Stimulated activated CD8-positive, alpha-beta memory T cell treated with anti-CD3 and anti-CD28 coated beads, Interleukin-12 subunit alpha, Interleukin-12 subunit beta, amount 100 ng/mL, for 4 hours (primary cell): ENCODE results near the gene KLRD1.
"Not testable (repeated sequence)": the region's sequence is repeated elsewhere in the genome, so short reads cannot be mapped to it uniquely, and the experiment has no call there.

ENCODE experiments used
- DNase-seq: peaks from one replicate; pipeline ENCODE4 v3.0.0-alpha.2; 2020; ENCODE audit warnings: low read depth

Gene KLRD1, protein sequence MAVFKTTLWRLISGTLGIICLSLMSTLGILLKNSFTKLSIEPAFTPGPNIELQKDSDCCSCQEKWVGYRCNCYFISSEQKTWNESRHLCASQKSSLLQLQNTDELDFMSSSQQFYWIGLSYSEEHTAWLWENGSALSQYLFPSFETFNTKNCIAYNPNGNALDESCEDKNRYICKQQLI

DNA sequence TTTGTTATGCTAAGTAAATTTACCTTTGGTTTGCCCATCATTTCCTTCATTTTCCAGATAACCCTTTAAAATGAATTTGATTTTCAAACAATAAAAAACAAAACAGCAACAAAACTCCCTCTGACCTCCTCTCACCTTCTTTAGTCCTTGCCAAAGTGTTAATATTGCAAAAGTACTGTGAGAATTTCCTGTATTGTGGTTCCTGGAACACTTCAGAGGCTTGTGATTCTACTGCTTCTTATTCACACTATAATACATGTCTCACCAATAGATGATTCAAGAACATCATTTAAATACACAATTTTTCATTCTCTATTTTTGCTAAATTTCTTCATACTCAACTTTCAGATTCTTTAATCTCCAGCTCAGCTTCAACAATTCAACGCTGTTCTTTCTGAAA, at the start of gene KLRD1:
KLRD1 (plus strand) TSS at position 241 of the 400 bp plus-strand sequence. CDS start 208 bp downstream, outside the sequence.
- DNase-seq, result no peak

DNA sequence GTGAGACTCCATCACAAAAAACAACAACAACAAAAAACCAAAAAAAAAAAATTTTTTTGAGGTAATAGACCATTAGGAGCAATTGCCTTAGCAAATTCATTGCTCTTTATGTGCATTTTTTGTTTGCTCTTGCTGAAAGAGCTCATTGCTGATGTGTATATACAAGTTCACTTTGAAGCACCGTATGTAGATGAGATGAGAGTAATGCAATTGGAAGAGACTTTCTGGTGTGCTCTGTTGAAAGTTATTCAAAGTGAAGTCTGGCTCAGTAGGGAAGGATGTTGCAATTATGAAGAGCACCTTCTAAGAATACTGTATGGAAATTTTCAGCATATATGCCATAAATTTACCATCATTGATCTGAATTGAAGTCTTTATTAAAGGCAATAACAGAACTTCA, 46.7 kb upstream of the KLRD1 start:
- no peak for DNase-seq

DNA sequence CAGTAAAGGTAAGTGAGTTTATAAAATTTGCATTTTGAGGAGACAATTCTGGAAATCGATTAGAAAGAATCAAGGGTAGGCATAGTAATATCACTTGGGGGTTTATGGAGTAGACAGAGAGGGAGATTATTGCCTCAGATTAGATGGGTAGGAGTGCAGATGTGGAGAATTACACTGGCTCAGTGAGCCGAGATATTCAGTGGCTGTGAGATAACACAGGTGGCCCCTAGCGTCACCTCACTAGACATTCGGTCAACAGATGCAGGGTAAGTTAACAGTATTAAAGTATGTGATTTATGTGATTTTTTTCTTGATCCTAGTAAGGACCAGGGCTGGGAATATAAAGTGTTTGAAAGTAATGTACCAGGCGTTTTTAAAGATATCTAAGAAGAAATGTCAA, 39.6 kb upstream of the KLRD1 start:
- no peak for DNase-seq

DNA sequence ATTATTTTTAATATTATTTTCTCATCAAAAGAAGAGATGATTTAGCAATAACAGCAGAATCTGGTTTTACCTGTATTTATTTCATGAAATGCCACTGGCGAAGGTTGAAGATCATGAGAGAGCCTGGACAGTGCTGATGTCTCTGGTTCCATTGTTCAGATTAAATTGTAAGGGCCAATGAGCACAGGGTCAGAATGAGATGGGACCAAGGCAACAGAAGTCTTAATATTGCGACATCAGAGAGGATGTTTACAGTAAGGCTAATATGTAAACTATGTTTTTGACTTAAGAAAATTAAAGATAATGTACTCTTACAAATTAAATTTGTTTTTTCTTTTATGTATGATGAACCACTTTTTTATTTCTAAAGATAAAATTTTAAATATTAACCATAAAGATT, 35.2 kb upstream of the KLRD1 start:
- DNase-seq, result no peak

DNA sequence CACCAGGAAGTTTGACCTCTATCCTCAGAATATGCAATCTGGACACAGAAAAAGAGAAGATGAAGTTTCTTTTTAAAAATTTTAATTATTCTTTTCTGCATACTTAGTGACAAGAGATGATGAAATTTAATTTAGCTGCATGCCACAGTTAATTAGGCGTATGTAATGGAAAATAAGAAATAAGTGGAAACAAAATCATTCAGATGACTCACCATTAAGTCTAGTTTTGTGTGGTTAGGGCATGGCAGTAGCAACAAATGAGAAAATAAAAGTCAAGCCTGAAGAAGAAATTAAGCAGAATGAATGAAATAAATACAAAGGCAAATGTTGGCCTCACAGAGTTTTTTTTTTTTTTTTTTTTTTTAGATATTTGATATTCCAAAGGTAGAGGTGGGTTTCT, 30.9 kb upstream of the KLRD1 start:
- DNase-seq, result no peak

DNA sequence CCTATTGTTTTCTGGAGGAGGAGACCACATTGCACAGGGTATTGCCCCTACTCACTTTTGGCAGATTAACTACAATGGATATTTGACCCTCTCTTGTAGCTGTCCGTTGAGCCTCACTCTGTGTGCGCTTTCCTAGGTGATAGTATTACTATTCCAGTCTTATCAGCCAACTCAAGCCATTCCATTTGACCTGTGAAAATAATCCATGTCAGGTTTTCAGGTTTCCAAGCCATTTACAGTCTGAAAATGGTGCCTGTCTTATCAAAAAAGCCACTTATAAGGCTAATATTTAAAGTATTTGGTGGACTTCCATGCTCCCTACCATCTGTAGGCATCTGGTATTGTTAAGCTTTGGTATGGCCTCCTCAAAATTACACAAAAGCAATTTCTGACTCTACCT, 29.6 kb upstream of the KLRD1 start:
- DNase-seq, result no peak

DNA sequence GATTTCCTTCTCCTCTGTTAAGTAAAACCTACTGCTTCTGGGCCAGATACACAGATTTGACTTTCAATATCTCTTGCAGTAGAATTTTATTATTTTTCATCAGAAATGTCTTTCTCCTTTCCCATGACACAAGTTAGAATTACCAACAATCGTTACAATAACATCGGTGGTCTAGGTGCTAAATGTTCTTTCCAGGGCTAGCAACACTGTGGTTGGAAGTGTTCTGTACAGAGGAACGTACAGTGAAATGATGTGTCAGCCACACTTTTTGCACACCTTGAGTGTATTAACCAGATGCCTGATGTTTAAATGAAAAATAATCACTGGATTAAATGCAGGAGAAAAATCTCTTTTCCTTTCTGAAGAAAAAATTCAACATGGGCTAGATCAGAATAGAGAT, 27.7 kb upstream of the KLRD1 start:
- no peak for DNase-seq

DNA sequence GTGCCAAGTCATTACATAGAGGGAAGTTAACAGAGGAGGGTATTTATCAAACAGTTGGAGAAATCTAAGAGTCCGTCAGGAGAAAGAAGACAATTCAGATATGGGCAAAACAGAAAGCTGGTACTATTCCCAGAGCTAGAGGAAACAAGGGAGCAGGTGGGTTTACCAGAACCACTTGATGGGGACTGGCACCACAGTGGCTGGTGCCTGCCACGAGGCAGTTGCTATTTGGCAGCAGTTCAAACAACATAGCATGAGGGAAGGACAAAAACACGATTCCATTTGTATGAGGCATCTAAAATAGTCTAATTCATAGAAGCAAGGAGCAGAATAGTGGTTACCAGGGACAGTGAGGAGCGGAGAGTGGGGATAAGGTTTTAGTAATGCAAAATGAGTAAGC, 24.6 kb upstream of the KLRD1 start:
- no peak for DNase-seq

DNA sequence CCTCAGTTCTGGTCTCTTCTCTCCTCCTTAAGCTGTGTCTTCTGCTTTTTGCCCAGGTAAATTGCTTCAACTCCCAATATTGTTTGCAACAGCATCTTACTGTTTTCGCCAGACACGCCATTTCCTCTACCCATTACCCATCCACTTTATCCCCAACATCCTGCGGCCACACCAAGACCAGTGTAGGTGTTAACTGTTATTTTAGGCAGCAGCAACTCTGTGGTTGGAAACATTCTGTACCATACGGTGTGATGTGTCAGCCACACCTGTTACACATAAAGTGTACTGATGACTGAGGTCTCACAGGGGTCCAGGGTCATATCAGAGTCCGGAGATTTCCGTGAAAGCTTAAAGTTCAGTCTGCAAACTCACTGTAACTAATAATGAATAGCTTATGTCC, 21.8 kb upstream of the KLRD1 start:
- peak; percentile 24 for DNase-seq

DNA sequence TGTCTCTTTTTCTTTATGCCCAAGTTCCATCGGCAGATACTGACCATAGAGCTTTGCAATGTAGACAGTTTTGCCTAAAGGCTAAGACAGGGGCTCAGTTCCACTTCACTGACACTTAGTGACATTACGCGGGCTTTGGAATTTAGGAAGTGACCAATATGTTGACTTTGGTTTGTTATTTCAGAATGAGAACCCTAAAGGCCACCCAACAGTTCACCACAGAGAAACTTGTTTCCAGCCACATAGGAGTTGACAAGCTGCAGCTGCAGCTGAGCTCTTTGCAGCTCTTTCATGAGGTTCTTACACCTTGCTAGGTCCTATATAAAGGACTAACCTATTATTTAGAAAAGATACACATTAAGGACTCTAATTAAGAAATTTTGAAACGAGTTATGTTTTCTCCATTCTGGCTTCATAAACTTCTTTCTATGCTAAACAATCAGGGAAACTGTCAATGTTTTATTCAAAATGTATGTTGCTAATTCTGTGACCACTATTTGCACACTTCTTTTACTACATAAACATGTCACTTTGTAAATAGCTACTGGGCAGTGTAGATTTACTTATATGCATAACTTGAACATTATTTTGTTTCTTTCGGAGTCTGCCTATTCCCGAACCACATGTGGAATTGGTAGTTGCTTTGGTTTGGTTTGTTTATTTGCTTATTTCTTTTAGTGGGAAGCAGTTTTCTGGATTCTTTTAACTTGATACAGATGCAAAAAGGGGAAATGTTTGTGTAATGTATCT, 18.5 kb upstream of the KLRD1 start:
- DNase-seq, result no peak

DNA sequence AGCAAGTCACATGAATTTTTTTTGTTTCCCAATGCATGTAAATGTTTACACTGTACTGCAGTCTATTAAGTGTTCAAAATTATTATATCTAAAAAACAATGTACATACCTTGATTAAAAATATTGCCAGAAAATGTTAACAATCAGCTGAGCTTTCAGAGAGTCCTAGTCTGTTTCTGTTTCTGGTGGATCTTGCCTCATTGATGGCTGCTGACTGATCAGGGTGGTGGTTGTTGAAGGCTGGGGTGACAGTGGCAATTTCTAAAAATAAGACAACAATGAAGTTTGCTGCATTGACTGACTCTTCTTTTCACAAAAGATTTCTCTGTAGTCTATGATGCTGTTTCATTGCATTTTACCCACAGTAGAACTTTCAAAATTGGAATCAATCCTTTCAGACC, 16.6 kb upstream of the KLRD1 start:
- DNase-seq, result no peak

DNA sequence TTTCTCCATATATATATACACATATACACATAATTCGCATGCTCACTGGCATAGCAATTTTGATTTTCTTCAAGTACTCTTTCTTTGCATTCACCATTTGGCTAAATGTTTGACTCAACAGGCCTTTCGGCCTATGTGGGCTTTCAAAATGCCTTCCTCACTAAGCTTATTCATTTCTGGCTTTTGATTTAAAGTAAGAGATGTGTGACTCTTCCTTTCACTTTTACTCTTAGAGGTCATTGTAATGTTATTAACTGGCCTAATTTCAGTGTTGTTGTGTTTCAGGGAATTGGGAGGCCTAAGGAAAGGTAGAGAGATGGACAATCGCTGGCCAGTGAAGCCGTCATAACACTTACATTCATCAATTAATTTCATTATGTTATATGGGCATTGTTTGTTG, 14.5 kb upstream of the KLRD1 start:
- no peak for DNase-seq

DNA sequence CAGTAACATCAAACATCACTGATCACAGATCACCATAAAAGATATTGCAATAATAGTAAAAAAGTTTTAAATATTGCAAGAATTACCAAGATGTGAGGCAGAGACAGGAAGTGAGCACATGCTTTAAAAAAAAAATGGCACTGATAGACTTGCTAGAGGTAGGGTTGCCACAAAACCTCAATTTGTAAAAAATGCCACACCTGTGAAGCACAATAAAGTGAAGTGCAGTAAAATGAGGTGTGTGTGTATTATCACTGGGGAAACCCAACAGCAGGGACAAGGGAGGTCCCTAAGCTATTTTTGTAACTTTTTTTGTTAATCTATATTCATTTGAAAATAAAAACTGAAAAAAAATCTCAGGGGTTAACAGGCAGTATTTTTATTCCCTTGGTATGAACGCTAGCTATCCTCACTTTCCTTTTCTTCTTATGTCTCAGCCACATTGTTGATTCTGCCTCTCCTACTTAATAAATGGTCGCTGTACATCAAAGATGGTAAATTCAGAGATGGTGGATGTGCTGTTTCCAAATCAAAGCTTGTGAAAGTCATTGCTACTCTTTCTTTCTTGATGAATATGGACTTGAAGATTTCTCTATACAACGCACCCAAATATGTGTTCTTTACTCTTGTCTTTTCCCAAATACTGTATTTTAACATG, 14.0 kb upstream of the KLRD1 start:
- DNase-seq, result no peak

DNA sequence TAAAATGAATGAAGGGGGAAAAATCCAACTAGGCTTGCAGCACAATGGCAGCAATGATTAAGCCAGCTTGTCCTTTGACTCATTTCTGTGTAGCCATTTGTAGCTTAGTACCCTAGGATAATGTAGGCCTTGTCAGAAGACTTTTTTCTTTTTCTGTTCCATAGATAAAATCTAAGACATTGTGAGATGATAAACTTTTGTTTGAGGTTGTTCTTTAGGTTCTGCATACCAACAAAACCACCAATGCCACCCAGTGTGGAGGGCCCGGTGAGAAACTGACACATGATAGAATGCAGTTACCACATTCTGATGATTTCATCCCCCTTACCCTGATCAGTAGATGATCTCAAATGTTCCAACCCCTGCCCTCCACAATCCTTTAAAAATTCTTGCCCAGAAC, 6.6 kb upstream of the KLRD1 start:
- DNase-seq, result peak; percentile 21

DNA sequence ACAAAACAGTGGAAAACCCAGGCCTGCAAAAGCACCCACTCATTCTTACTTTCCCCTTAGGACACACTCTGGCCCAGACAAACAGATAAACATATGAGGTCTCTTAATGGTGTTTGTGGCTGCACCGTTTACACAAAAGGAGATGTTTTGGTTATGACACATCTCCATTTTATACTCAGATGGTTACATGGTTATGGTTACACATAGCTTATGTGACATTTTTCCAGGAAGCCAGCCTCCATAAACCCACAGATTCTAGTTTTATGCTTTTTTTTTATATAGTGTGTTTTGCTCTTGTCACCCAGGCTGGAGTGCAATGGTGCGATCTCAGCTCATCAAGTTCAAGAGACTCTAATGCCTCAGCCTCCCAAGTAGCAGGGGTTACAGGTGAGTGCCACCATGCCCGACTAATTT, 3.5 kb upstream of the KLRD1 start:
- no peak for DNase-seq

DNA sequence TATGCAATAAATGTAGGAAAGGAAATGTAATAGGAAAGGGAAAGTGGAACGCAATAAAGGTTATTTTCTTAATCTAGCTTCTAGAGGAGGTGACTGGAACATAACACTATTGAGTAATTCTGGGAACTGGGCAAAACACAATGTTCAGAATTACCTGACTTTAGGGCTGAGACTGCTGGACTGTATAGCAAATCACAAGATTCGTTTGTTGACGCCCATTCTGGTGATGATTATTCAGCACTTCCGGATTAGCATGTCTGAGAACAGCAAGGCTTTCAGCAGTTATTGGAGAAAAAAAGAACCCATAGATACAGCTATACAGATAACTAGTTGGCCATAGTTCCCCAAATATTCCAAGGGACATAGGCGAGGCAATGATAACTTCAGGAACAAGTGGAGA, 2.3 kb upstream of the KLRD1 start:
- DNase-seq, result no peak

DNA sequence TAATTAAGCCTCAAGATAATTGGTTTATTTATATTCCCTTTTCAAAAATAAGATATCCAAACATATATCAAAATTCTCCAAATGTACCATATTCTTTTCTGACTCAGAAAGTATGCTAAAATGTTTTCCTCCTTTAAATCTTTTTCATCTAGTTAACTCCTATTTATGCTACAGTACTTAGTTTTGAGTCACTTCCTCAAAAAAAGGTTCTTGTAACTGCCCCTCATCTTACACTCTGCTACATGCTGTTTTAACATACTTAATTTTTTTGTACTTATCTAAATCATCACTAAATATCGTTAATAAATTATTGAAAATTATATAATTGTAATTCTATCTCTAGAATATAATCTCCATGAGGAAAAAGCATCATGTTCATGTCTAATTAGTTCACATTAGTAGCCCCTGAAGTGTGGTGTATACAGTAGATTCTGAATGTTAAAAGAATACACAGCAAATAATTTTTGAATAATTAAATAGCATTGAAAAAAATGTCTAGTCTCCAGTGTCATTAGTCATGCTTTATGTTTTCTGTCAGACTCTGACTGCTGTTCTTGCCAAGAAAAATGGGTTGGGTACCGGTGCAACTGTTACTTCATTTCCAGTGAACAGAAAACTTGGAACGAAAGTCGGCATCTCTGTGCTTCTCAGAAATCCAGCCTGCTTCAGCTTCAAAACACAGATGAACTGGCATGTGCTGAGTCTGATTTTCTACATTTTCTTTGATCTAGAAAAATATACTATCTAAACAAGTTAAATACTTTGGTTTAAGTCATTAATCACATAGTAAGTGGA, 3.5 kb downstream of the KLRD1 start:
- no peak for DNase-seq

DNA sequence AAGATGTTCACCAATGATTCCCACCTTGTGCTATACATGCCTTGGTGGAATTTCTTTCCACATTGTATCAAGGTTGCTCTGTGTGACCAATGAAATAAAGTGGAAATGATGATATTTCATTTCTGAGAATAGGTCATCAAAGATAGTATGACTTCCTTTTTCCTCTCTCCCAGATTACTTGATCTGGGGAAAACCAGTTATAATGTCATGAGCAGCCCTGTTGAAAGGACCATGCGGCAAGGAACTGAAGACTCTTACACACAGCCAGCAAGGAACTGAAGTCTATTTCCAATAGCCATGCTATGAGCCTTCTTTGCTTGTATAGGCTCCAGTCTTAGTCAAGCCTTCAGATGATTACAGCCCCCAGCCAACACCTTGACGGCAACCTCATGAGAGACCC, 11.7 kb downstream of the KLRD1 start:
- no peak for DNase-seq

DNA sequence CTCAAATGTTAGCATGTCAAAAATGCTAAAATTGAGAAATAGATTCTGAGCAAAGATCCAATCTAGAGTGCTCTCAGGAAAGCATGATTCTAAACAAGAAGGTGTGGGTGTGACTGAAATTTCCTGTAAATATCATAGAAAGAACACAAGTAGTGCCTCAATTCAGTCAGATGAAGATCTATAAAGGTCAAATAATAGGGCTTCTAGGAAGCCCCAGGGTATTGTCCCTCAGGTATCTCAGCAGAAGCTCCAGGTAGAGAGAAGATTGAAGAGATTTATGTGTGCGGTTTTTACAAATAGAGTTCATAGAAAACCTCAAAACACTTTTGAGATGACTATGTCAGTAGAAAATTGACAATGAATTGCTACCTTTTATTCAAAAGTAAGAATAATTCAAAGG, 13.0 kb downstream of the KLRD1 start:
- DNase-seq, result no peak

DNA sequence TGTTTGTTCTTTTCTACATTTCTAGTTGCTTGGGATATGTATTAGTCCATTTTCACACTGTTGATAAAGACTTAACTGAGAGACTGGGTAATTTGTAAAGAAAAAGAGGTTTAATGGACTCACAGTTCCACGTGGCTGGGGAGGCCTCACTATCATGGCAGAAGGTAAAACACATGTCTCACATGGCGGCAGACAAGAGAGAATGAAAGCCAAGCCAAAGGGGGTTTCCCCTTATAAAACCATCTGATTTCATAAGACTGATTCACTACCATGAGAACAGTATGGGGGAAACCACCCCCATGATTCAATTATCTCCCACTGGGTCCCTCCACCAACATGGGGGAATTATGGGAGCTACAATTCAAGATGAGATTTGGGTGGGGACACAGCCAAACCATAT, 21.0 kb downstream of the KLRD1 start:
- DNase-seq, result not testable (repeated sequence)

DNA sequence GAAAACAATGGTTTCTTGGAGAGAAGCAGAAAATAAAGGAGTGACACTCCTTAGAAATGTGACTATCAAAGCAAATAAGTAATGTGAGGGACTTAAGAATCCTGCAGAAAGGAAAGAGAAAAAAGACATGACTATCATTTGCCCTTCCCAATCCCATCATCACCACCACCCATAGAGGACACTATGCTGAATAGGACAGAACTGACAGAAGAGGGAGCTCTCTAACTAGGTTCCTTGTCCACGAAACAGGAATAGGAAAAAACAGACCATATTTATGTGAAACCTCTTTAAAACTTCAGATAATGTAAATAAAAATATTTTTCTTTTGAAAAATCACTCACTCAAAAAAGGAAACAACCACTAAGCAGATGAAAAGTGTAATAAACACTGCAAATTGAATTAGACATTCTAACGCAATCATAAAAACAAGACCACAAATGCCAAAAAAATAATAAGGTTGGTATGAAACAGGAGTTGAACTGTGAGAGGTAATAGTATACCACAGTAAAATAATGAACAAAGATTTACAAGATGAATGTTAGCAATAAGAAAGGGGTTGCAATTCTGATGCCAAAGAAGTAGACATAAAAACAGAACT, 24.1 kb downstream of the KLRD1 start:
- DNase-seq, result no peak

DNA sequence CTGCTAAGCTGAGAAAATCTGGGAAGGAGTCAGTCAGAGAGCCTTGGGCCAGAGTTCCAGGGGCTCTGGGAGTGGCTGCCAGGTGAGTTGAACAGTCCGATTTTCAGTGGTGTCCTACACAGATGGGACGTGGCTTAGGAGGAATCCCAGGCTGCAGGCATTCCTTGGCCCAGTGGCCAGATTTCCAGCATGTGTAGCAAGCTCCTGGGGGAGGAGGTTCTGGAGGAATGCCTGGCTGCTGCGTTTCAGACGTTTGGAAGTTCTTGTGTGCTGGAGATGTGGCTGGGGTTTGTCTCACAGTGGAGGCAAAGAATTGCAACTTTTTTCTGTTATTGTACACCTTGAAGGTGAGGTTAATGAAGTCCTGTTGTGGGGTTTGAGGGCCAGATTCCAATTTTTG, 28.5 kb downstream of the KLRD1 start:
- DNase-seq, result not testable (repeated sequence)
